Activated CD4-positive, alpha-beta T cell treated with anti-CD3 and anti-CD28 coated beads, Interleukin-2, Interleukin-6, amounts not matched to agents 100 ng/mL and 50 ng/mL, durations not matched to agents 16 hours and 8 hours (primary cell): ENCODE data around the gene METTL6.
"Not testable (repeated sequence)": the region's sequence is repeated elsewhere in the genome, so short reads cannot be mapped to it uniquely, and the experiment has no call there.

Experiments
- DNase-seq: peaks from one replicate; pipeline ENCODE4 v3.0.0-alpha.2; 2020

METTL6 gene, protein sequence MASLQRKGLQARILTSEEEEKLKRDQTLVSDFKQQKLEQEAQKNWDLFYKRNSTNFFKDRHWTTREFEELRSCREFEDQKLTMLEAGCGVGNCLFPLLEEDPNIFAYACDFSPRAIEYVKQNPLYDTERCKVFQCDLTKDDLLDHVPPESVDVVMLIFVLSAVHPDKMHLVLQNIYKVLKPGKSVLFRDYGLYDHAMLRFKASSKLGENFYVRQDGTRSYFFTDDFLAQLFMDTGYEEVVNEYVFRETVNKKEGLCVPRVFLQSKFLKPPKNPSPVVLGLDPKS

DNA sequence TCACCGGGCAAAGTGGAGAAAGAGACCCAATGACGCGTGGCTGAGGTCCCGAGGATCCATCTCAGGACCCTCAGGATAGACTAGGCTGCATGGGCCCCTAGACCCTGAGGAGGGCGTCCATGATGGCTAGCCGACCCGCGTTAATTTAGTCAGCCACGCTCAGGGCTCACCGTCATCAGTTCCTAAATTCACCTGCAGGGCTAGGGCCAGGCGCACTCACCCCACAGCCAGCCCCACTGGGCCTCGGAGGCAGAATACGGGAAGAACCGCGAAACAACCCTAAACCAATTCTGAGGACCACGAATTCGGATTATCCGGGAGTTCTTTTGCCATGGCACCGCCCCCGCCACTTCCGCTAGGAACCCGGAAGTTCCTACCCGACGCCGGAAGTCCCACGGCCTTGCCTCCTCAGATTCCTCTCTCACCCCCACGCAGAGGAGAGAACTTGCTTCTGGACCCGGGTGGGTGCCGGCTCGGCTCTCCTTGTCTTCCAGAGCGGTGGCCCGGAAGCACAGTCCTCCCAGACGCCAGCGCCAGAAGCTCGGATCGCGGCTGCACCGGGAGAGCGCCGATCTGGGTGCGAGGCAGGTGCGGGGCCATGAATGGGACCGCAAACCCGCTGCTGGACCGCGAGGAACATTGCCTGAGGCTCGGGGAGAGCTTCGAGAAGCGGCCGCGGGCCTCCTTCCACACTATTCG, at the start of gene METTL6, which contains the start of gene EAF1:
TSS of gene METTL6 (minus strand) at position 363 of the 699 bp plus-strand sequence. CDS start 1,033 bp downstream, outside the sequence.
TSS of gene EAF1 (plus strand) at position 417 of the 699 bp plus-strand sequence. CDS start at position 599, 182 bp downstream.
- peak; percentile 91 for DNase-seq

DNA sequence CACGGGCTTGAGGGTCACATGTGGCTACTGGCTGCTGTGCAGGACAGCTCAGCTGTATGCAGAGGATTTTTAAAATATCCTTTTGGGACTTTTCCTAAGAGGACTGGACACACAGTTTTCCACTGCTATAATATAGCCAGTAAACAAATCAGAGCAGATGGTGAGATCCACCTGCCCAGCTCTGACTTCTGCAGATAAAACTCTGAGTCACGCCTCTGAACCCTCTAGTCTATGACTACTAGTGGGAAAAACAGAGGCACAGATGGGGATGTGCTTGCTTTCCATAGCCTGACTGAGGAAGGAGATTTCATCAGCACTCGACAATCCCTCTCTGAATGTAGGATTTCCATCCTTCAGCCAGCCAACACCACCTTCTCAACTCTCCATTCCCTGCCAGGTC, 49.0 kb upstream of the METTL6 start:
- no peak for DNase-seq

GRCh38 chr3:15475161-15475560, 47.8 kb upstream of the METTL6 start:
- DNase-seq: no peak

GRCh38 chr3:15471861-15472260, 44.5 kb upstream of the METTL6 start:
- DNase-seq: no peak

DNA sequence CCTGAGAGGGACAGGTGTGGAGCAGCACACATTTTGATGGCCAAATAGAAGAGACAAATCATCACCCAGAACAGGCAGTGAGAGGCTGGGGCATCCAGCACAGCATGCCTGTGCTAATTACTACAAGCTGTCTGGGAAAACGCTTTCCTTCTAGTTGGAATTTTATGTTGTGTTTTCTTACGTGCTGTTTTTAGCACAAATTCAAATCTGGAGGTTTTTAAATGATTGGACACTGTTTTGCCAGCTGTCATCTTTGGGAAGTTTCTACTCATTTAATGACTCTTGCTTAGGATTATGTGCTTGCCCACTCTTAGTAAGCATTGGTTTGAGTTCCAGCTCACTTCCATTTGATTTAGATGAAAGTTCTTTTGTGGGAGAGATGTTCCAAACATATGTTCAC, 43.5 kb upstream of the METTL6 start:
- no peak for DNase-seq

DNA sequence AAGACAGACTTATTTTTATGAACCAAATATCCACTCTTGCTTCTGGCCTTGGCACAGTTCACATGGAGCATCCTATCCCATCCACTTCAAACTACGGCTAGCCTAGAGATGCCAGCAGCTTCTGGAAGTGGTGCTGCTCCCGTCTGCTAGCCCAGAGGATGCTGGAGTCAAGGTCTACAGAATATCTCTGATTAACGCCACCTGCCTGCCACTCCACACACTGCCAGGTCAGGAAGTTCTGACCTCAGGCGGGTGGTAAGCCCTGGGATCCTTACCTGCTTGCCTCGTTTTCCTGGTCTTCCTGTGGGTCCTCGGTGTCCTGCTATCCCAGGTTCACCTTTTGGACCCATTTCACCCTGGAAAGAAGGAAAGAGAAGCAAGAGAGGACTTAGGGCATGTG, 42.9 kb upstream of the METTL6 start:
- no peak for DNase-seq

DNA sequence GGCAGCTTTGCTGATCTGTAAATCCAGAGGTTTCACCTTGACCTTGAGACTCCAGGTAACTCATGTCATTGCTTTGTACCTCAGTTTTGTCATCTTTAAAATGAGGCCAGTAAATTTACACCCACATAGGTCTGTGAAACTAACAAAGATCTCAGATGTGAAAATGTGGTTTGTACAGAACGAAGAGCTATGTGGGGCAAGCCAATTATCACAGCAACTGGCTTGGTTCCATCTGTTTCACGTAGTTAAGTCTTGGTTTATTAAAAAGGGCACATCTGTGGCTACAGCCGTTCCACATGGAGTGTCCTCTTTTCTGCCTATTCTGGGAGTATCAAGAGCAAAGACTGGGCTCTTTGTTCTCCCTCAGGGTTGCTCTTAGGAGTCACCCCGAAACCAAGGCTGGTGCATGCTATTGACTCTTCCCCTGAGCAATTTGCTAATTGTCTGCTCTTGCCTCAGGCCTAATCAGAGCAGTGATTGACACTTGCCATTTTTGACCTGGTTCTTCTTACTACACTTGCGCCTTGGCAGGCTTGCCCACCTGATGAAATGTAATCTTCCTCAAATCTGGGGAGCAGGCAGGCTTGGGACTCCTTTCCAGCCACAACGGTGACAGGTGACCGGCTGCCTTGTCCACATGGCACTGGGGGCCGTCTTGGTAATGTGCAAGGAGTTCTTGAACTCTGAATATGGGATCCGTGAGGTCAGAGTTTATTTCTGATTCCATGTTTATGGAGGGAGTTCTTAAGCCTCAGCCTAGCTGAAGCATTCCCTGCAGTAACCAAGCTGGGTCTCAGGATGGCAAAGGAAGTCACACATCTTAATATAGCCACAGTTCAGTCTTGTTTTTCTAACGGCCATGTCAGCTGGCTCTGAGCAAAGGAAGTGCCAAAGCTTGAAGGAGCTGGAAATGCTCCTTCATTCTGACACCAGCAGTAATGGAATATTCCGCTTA, 40.2 kb upstream of the METTL6 start:
- DNase-seq: no peak

- DNase-seq: no peak
Measured at GRCh38 chr3:15465876-15466585, 38.7 kb upstream of the METTL6 start.

DNA sequence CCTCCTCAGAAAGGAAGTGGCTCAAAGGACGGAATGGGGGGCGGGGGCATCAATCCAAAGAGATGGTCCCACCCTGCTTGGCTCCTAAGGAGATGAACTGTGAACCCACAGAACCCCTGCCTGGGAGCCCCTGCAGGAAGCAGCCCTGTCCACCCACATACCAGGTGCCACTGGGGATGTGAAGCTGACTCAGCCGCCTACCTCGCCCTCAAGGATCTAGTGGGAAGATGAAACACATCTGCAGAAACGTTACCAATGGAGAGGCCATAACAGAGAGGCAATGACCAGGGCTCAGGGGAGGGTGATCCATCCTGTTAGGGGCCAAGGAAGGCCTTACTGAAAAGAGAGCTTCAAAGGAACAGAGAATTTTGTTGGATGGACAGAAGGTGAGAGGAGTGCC, 35.1 kb upstream of the METTL6 start:
- DNase-seq: no peak

DNA sequence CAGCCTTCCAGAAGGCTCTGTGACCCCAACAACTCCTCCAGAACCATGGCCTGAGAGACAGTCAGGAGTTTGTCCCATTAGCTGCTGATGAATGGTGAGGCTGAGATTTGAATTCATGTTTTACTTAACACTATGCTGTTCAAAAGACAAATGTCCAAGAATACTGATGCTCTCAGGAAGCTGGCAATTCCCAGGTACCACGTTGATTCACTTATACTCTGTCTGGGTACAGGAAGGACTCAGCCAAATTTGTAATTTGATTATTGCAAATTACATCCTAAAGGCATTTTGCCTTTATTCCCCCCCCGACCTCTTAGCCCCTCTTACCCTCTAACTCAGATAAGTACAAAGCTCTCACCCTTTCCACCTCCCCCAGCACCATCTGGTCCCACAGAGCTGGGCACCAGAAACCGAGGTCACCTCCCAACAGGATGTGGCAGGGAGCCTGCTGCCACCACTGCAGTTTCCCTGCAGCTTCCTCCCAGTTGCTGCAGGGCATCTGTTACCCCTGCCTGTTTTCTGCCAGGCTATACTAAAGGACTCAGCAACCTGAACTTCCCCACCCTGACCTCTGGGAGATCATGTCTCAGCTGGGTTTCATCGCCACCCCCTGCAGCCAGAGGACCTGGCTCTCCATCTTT, 33.7 kb upstream of the METTL6 start:
- peak; percentile 19 for DNase-seq

- DNase-seq: no peak
Measured at GRCh38 chr3:15458212-15458780, 31.0 kb upstream of the METTL6 start.

GRCh38 chr3:15456915-15457314, 29.6 kb upstream of the METTL6 start:
- not testable (repeated sequence) for DNase-seq

GRCh38 chr3:15456321-15456720, 29.0 kb upstream of the METTL6 start:
- no peak for DNase-seq

DNA sequence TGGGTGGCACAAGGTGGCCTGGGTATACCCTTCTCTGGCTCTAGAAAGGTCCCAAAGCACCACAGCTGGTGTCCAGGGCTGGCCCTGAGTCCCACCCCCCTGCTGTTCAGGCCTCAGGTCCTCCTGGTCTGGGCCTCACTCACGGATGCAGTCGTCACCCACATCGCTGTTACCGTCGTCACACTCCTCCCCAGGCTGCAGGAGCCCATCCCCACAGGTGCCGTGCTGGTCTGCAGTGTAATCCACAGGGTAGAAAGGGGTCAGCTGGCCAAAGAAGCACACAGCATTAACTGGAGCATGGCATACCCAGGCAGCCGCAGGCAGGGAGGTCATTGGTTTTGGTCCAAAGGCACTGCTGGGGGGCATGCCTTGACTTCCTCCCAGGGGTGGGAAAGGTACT, 28.4 kb upstream of the METTL6 start:
- no peak for DNase-seq

DNA sequence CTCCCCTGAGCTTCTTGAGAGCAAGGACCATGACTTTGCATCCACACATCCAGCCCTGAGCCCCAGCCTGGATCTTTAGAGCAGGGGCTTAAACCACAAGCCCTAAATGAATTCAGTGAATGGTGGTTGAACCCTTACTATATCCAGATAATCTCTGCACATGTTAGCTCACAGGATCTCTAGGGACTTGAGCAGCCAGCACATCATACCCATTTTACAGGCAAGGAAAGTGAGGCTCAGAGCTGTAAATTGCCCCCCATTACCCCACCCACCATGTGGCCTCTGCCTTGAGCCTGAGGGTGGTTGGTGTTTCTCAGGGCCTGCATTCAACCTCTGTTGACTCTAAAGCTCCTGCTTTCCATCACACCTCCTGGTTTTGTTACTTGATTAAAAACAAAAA, 27.6 kb upstream of the METTL6 start:
- no peak for DNase-seq

GRCh38 chr3:15453991-15454625, 26.8 kb upstream of the METTL6 start:
- no peak for DNase-seq

- no peak for DNase-seq
Measured at GRCh38 chr3:15453501-15453900, 26.2 kb upstream of the METTL6 start.

DNA sequence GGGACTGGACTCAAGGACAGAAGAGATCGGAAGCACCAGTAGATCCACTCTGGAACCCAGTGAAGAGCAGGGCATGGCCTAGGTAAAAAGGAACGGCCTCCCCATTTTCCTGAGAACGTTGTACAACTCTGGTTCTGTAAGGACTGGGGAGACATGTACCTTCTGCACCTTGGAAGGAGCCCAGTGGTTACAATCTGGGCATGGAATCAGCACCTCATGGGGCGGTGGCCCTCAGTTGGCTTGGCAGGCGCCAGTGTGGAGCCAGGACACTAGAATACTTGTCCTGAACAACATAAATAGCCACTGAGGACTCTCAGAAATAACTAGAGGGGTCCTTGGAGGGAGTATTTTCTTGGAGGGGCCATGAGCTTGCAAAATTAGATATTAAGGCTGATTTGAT, 25.6 kb upstream of the METTL6 start:
- no peak for DNase-seq

DNA sequence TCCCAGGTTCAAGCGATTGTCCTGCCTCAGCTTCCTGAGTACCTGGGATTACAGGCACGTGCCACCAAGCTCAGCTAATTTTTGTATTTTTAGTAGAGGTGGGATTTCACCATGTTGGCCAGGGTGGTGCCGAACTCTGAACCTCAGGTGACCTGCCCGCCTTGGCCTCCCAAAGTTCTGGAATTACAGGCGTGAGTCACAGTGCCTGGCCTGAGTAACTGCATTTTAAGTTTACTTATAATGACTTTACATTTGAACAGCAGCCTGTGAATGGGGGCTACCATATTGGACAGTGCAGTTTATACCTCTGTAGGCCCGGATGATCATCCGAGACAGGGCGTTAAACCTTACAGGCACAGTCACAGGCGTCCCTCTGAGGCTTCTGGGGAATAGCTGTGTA, 24.8 kb upstream of the METTL6 start:
- DNase-seq: no peak

- no peak for DNase-seq
Measured at GRCh38 chr3:15451216-15452113, 24.1 kb upstream of the METTL6 start.
